A172 (cell line): Measurements from ENCODE around the gene RAD51B. TPM values are rescaled to one million over a fixed set of nuclear protein-coding genes. Genes with fewer than 3 reads are reported as not detected.
A peak's percentile ranks its signal among the peaks of the same experiment; 100 is the strongest.
"Not testable (repeated sequence)": the region's sequence is repeated elsewhere in the genome, so short reads cannot be mapped to it uniquely, and the experiment has no call there.

ENCODE experiments used
- DNase-seq: peaks from one replicate; pipeline ENCODE4 v3.0.0-alpha.2; 2015; ENCODE audit warnings: low spot score
- total RNA-seq: library from RNA; depleted of rRNA; stranded (reverse); fragments of >200 nt; shearing (Covaris generic); gene quantifications from 2 replicates; pipeline ENCODE4 v1.2.3, GENCODE V29; 2014

Gene RAD51B
- total RNA-seq, 1 experiment from 2014 or later: 17.6 TPM

DNA sequence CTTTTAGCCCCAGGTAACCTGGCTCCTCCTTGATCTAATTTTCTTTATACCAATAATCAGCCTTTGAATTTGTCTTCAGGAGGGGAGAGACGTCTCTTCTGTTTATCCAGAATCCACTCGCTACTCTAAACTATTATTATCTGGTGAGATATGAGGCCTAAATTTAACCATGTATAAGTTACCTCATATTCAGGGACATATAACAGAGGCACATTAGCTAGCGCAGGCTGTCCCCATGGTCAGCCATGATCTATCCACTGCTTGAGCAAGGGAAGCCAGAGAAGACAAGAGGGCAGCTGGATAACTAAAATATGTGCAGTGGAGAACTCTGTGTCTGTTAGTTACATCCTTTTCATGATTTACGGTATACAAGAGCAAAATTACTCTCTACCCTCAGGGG, 481.0 kb downstream of the RAD51B start:
- no peak for DNase-seq

- no peak for DNase-seq
Observed at GRCh38 chr14:68301219-68301618, 481.6 kb downstream of the RAD51B start.

- DNase-seq: not testable (repeated sequence)
Observed at GRCh38 chr14:68302938-68303337, 483.4 kb downstream of the RAD51B start.

- DNase-seq: no peak
Observed at GRCh38 chr14:68305738-68306137, 486.2 kb downstream of the RAD51B start.

DNA sequence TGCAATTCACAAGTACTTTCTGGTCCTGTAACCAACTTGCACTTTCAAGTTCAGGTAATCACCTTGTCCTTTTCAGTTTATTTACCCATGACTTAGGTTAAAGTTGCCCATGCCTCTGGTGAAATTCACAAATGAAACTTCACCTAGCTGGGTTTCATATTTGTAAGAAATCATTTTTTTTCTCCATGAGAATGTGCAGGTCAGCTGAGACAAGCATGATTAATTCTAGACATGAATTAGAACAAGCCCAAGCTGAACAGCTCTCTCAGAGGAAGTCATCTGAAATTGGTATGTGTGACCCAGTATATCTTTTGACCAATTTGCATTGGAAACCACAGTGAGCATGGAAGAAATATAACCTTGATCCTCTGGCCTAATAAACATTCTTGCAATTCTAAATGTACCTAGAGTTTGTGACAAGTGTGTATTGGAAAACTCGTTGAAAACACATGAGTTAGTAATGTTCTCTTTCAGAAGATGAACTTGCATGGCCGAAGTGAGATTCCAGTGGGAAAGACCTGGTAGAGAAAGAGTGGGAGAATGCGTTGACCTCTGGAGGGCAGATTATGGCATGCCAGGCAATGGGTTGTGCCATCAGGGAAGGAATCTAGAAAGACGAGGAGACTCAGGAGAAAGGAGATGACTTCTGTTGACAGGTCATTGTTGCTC, 486.8 kb downstream of the RAD51B start:
- no peak for DNase-seq

DNA sequence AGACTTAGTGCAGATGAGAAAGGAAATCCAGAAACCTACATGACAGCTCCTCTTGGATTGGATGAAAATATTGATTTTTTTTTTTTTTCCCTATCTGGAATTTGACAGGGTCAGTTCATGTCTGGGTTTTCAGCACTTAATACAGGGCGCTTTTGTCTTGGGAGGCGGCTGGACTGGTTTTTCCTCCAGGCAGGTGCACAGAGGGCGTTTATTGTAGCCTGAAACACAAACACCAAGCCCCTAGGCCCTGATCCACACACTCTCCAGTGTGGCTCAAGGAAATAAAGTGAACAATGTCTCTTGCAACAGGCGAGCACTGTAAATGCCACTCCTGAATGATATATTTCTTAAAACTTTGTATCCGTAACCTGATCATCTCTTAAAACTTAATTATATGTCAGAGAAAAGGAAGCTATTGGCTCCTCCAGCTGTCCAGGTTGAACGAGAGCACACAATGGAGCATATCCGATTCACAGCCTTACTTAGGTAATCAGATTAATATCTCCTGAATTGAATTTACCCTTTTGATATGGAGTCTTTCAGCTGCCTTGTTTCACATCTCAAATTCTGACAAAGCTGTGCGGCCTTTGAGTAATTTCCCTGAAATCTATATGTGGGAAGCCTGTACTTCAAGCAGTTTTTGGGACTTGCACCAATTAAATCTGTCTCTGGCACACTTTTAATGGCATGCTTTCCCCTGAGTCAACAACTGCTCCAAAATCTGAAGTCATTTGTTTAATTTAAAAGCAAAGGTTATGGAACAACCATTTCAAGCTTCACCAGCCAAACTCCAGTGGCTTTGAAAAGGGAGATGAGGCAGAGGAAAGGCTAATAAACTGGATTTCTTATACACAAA, 487.6 kb downstream of the RAD51B start:
- DNase-seq: no peak

GRCh38 chr14:68307790-68308168, 488.2 kb downstream of the RAD51B start:
- no peak for DNase-seq

GRCh38 chr14:68308726-68309520, 489.3 kb downstream of the RAD51B start:
- DNase-seq: no peak

- DNase-seq: peak; percentile 13
Observed at GRCh38 chr14:68309616-68310015, 490.0 kb downstream of the RAD51B start.

- no peak for DNase-seq
Observed at GRCh38 chr14:68312300-68312699, 492.7 kb downstream of the RAD51B start.

- DNase-seq: no peak
Observed at GRCh38 chr14:68312884-68313610, 493.5 kb downstream of the RAD51B start.

GRCh38 chr14:68314642-68315041, 495.1 kb downstream of the RAD51B start:
- DNase-seq: no peak

GRCh38 chr14:68315081-68315480, 495.5 kb downstream of the RAD51B start:
- no peak for DNase-seq

DNA sequence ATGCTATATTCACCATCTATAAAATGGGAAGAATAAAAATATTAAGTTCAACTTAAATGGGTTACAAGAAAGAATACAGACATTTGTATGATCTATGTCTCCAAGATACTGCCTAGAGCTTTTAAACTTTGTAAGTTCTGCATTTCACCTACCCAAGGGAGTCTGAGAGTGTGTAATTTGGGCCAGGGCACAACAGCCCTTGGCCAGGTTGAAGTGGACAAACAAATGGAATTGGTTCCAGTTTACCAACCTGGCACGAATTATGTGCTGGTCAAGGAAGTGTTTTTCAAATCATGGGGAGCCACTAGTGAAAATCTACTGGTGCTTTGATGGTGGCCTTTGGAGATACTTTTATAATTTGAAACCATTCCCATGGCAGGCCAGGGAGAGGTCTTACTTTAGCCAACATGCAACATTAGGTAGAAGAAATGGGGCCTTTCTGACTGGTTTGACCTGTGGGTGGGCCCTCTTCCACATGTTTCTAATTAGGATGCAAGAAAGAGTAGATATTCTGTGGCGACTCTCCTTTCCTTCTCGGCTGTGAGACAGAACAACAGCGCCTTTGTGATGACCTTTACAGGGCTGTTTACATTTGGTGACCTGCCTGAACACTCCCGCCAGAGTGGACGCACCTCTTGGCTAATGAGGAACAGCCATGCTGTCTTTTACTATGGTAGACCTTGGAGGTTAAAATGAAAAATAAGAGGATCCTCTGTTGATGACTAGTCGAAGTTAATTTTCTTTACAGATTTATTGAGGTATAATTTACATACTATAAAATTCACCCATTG, 496.7 kb downstream of the RAD51B start:
- DNase-seq: no peak

- DNase-seq: no peak
Observed at GRCh38 chr14:68317239-68317638, 497.7 kb downstream of the RAD51B start.

GRCh38 chr14:68318828-68319227, 499.2 kb downstream of the RAD51B start:
- DNase-seq: peak; percentile 1

DNA sequence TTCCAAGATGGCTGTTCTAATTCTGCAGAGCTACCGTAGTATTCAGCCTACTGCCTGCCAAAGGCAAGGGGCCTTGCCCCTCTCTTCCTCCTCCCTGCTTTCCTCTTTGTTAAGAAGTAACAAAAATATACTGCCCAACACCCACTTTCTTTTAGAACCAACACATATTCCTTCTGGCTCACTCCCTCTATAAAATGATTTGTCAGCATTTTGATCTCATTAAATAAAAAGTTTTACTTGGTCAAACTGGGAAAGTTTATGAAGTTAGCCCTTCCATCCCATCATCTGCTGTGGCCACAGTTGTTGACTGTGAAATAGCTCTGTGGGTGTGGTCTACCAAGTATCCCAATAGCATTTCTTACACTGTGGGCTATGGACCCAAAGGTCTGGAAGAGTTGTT, 500.9 kb downstream of the RAD51B start:
- DNase-seq: no peak

- DNase-seq: no peak
Observed at GRCh38 chr14:68322940-68323620, 503.5 kb downstream of the RAD51B start.

DNA sequence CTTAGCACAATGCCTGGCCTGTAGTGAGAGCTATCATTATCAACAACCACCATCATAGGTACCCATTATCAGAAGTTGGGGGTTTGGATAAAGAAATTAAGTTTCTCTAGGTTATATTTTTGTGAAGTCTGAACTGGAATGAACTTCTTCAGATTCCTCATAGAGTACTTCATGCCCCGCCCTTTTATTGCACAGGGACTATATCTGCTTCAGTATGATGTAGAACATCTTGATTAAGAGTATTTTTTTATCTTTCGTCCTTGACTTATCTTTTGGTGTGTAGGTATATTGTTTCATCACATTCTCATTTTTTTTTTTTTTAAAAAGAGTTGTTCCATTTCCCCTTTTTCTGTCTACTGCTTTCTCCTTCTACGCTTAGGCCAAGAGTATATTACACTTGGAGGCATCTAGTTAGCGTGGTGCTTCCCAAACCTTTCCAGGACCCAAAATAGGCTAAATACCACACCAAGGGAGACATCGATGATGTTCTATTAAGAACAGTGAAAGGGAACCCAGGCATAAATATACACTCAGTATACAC, 505.8 kb downstream of the RAD51B start:
- no peak for DNase-seq

DNA sequence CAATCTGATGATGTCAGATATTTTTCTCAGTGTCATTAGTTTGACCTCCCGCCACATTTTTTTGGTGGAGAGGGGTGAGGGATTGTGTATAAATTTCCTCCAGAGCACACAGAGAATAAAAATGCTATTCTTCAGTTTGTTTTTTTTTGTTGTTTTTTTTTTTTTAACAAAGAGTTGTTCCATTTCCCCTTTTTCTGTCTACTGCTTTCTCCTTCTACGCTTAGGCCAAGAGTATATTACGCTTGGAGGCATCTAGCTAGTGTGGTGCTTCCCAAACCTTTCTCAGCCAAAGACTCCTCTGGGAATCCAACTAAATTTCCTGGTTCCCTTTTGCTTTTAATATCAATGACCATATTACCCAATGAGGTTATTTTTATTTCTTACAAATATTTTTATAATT, 507.7 kb downstream of the RAD51B start:
- DNase-seq: no peak
